NOMO-1 treated with DMSO at 0.1 percent for 48 hours (cell line): ENCODE data around the gene PRKAR1B.

Experiments
- DNase-seq: peaks from one replicate; lab custom pipeline; 2025; ENCODE audit not compliant: unreplicated experiment; lab: John Stamatoyannopoulos, UW

Gene PRKAR1B

DNA sequence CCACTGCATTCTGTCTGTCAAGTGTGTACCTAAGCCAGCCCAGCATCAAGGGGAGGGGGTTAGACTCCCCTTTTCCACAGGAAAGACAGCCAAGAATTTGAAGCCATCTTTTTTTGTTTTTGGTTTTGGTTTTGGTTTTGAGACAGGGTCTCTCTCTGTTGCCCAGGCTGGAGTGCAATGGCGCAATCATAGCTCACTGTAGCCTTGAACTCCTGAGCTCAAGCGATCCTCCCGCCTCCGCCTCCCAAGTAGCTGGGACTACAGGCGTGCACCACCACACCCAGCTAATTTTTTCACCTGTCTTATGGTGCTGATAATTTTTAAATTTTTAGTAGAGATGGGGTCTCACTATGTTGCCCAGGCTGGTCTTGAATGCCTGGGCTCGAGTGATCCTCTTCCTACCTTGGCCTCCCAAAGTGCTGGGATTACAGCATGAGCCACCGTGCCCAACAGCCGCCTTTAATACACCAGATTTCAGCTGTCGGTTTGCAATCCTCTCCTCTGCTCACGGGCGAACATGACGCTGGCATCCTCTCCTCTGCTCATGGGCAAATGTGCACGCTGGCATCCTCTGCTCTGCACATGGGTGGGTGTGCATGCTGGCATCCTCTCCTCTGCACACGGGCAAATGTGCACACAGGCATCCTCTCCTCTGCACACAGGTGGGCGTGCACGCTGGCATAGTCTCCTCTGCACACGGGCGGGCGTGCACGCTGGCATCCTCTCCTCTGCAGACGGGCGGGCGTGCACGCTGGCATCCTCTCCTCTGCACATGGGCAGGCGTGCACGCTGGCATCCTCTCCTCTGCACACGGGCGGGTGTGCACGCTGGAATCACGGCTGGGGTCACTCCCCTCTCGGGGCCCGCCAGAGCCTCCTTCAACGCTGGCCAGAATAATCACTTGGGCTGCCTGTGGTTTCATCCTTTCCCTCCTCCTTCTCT is 151.4 kb downstream of the PRKAR1B start:
- DNase-seq, result no peak

DNA sequence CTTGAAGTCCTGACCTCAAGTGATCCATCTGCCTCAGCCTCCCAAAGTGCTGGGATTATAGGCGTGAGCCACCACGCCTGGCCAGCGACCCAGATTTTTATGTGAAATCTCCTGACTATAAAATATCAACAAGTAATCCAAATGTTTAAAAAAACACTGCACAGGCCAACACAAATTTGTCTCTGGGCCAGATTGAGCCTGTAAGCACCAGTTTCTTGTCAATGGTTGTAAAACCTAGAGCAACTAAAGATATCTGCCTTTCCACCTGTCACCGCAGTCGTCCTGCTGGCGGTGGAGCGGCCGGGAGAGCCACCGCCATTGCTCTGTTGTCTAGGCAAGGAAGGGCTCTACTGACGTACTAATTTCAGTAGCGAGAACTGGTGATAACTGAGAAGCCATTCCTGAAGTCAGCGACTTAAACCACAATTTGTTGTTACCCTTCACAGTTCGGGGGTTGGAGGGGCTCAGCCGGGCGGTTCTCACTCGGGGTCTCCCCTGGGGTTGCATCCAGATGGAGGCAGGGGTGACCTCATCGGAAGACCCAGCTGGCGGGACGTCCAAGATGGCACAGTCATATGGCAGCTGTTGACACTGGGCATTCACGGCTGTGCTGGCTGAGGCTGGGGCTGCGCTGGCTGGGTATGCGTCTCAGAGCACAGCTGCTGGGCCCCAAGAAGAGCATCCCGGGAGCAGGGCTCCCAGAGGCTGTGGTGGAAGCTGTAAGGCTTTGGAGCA is 152.3 kb downstream of the PRKAR1B start:
- DNase-seq, result no peak

DNA sequence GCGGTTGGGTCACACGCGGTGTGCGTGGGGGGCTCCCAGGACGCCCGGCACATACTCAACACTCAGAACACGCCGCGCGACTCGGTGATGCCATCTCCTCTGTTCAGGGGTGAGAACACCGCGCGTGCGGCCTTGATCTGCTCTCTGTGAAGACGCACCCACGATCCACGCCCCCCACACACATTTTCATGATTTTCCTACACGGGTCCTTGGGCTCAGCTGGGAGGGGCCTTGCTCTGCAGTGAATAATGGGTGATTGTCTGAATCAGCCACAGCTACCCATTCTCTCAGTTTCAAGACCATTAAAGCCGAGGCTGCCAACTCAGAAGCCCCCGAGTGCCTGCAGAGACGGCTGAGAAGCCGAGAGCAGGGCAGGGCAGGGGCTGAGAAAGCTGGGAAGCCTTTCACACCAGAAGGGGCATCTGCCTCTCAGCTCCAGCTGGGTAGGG is 153.1 kb downstream of the PRKAR1B start:
- no peak for DNase-seq

DNA sequence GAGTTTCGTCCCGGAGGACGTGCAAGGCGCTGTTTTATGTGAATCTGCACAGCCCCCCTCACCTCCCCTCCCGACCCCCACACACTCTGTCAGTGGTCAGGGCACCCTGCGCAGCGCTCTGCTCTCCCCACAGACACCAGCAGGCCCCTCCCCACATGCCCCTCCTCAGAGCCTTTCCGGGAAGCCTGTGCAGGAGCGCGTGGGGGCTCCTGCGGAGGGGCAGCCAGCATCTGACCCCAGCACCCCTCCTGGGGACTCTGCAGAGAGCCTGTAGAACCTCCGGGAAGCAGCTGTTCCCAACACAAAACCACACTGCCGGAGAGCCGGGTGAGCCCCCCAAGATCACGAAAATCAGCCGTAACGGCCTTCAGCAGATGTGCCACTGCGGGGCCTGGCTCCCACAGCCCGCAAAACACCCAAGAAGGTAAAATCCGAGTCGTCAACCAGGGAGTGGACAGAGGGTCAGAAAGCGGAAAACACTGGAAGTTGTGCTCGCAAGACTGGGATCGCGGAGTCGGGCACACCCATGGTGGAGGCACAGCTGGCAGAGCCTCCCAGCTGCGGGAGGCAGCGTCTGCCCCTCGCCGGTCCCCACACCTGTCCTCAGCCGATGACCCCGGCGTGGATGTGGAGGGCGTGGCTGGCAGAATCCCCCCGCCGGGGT is 153.7 kb downstream of the PRKAR1B start:
- DNase-seq, result no peak

DNA sequence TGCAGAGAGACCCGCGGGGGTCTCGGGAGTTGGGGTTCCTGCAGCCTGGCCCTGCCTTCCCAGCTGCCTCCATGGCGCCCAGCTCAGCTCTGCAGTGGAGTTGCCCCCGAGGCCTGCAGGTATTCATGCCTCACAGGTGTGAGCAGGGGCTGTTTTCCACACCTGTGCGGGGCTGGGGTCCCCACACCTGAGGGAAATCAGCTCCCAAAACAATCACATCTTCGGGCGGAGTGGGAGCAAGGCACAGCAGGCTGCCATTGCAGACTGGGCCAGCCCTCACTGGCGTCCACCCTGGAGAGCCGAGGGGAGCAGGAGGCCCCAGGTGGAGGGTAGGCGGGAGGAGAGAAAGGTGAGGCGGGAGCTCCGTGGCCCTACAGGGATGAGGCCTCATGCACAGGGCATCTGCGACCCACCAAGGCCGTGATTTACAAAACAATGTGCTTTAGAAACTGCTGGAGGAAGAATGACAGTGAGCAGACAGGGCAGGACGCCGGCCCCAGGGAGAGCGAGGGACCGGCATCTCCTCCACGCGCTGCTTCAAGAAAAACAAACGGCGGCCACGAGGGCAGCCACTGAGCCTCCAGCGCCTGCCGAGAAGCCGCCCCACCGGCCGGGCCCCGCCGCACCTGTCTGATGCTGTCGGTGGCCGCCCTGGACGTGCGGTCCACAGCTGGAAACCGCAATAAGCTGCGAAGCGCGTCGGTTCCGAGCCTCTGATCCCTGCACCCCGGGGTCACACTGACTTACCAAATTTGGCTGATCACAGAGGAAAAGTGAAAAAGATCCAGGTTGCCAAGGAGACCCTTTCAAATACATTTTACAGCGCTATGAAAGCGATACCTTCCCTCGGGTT is 154.4 kb downstream of the PRKAR1B start:
- no peak for DNase-seq

DNA sequence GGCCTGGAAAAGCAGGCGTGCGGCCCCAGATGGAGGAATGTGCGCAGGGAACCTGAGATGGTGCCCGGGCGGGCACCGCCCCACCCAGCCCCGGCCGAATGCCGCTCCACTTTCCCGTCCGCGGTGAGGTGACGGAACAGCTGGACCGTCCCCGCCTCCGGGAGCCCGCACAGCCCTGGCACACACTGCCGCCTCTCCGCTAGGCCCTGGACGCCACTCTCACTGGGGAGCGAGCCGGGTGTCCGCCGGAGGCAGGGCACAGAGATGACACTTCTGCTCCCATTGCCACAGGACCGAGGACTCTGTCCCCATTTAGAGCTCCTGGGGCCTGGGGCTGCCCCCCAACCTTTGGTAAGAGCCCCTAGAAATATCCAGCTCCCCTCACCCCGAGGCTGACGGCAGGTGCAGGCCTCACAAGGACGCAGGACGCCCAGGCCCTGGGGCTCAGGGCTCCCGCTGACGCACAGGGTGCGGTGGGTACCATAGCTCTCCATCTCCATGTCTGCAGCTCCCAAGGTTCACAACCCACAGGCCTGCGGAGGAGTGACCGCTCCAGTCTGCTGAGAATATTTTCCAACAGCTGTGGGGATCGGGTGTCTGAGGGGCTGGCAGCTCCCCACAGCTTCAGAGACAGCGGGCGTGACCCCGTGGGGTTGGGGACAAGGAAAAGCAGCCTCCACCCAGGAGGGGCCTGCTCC is 155.2 kb downstream of the PRKAR1B start:
- no peak for DNase-seq

DNA sequence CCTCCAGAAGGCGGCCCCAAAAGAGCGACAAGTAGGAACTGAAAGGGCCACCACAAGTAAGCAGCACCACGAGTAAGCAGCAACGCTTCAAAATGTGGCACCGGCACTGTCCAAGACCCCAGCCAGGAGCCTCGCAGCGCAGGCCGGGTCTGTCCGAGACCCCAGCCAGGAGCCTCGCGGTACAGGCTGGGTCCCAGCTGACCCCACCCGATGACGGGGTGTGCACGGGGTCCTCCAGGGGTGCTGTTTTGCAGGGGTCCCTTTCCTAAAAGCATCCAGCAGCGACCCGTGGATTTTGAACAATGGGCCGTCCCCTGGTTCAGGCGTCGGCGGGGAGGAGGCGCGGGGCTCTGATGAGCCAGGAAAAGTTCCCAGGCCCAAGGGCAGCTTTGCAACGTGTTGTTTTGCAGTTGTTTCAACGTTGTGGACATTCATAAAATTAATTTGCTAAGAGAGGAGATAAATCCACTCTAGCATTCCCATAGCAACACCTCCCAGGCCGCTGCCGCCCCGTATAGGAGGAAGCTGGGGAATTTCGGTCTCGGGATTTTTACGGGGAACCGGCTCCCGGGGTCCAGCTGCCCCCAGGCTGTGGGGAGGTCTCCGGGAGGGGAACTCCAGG is 155.9 kb downstream of the PRKAR1B start:
- DNase-seq, result no peak

DNA sequence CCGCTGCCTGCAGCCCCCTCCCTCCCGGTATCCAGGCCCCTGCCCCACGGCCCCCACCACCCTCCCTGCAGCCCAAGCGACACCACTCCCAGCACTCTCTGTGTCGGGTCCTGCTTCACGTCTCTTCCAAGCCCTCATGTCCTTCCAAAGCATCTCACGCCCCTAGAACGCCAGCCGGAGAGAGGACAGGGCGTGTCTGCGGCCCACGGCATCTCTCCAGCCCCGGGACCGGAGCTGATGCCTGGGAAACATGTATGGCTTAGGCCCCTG is 156.3 kb downstream of the PRKAR1B start:
- no peak for DNase-seq

DNA sequence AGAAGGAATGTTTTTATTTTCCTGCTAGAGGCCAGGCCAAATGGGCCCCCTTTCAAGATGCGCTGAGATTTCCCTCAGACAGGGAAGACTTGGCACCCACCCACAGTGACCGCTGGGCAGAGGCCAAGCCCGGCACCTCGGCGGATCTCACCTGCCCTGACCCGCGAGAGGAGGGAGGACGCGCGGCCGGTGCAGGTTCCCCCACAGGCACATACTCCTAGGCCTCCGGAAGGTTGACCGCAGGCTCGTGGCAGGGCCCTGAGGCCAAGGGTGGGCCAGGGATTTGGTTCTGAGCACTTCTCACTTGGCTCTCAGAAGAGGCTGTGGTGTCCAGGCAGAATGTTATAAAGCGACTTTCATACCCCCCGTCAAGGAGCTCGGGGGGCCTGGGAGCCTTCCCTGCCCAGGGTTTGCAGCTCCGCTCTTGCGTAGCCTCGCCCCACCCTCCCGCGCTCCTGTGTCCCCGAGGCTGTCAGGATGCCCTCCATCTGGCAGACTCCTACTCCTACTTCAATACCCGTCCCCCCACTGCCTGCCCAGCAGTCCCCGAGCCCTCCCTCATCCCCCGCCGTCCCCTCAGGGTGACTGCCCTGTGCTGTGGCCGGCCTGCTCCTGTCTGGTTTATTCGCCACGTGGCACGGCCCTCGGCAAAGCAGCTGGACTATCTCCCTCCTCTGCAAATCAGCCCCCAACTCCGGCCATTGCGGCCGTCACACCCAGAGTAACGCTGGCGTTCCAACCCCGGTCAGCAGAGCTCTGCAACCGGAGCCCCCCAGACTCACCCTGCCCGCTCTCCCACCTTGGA is 156.9 kb downstream of the PRKAR1B start:
- DNase-seq, result no peak

DNA sequence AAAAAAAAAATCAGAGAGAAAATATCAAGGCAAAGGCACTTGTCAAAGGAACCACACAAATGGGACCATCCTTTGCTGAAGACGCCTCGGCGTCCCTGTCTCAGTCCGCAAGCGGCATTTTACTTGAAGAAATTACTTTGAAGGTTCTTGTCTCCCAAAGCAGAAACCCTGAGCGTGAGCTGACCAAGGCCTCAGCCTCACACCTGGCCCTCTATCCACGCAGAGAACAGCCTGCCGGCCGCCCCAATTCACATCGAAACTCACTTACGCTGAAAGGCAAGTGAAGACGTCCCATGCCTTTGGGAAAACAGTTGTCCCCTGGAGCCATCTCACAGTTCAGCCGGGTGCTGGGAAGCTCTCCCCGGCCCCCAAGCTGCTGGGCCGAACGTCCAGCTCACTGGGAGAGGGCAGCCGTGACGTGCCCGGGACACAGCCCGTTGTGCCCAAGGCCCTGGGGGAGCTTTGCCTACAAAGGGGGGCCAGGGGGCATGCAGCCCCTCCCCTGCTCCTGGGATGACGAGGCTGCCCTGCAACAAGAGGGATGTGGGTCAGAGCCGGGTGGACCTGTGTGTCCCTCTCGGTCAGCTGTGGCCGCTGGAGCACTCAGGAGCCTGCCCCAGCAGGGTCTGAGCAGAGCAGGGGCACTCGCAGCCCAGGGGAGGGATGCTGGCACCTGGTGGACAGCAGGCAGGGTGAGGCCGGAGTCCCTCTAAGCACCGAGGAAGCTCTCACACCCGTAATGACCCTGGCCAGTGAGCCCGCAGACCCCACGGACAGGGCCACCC is 157.8 kb downstream of the PRKAR1B start:
- DNase-seq, result no peak

DNA sequence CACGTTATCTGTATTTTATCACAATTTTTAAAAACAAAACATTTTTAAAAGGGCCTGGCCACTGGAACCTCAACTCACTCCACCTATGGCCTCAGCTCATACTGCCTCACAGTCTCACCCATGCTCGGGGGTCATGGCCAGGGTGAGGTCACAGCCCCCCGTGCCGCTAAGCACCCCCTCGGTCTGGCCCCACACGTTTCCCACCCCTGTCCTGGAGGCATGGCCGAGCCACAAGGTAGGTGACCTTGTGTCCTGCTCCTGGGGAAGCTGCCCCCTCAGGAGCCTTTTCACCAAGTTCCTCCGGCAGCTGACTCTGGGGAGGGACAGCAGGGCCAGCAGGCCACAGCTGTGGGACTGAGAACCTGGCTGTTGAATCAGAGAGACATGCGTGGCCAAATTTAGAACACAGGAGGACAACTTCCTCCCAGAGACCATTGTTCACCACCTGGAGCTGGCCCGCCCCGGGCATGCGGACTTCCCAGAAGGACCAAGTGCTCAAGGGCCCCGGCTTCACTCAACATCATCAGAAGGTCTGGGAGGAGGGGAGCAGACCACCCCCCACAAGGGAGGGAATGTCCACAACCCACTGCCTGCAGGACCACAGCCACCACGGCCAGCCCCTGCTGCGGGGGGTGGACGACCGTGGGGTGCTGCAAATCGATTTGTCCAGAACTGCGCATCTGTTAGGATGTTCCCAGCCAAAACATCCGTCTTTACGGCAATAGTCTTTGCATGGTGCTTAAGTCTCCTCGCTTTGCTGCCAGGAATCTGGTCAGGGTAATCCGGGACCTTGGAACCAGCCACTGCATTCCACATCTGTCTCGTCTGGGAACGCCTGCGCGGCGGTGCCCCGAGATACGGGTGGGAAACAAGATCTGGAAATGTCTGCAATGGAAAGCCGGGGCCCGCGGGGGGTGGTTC is 158.8 kb downstream of the PRKAR1B start:
- DNase-seq, result no peak

DNA sequence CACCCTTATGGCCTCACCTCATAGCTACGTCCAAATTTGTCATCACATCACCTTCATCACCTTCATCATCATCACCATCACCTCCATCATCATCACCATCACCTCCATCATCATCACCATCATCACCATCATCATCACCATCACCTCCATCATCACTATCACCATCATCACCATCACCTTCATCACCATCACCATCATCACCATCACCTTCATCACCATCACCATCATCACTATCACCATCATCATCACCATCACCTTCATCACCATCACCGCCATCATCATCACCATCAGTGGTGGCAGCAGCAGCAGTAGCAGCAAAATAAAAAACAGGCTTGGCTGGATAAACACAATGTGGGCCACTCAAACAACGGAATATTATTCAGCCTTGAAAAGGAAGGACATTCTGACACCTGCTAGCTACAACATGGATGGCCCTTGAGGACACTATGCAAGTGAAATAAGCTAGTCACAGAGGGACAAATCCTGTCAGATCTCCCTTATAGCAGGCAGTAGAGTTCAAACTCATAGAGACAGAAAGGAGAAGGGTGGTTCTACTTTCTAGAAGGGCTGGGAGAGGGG is 159.7 kb downstream of the PRKAR1B start:
- no peak for DNase-seq

DNA sequence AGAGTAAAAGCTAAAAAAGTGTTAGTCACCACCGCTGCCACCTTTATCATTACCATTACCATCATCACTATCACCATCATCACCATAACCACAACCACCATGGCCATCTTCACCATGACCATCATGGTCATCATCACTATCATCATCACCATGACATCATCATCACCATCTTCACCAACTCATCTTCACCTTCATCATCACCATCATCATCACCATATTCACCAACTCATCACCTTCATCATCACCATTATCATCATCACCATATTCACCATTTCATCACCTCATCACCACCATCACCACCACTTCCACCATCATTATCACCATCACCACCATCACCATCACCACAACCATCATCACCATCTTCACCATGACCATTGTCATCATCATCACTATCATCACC is 161.0 kb downstream of the PRKAR1B start:
- DNase-seq, result no peak

DNA sequence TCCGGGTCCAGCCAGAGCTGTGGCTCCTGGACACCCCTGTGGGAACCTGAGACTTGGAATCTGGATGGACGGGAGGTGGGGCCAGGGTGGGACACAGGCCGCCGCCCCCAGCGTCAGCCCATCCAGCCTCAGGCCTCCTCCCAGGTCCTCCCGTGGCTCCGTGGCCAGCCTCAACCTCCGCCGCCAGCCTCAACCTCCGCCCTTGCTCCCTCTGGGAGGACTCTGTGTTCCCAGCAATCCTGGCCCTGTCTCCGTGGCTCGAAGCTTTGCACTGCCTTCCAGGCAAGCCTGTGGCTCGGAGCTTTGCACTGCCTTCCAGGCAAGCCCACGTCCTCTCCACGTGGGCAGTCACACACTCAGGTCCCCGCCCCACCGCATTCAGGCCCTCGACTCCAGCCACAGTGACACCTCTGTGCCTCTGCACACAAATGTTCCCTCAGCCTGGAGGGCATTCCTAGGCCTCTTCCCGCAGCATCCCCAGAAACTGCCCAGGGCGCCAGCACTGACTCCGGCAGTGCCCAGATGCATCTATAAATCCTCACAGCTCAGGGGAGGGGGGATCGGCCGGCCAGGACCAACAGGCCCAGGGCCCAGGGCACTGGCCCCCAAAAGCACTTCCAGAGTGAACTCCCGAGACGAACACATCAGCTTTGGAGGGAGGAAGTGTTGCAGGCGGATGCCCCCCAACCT is 162.8 kb downstream of the PRKAR1B start:
- DNase-seq, result no peak

DNA sequence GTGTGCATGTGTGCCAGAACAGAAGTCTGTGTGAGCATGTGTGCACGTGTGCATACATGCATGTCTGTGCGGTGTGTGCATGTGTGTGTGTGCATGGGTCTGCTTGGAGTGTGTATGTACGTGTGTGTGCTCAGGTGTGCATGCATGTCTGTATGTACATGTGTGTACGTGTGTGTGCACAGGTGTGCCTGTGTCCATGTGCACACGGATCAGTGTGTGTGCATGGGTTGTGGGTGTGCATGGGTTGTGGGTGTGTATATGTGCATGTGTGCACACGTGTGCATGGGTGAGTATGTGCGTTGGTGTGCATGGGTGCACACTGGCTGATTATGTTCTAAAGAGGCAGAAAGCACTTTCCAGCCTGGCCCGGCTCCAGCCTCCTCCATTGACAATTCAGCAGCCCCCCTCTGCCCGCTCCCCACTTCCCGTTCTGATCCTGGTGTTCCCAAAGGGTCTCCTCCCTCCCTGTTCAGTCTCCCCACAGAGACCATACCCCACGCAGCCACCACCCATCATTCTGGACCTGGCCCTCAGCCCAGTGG is 163.4 kb downstream of the PRKAR1B start:
- no peak for DNase-seq
